GM23248 (cell line): Measurements from ENCODE around the gene GPS1.

Source experiments
- EZH2 ChIP-seq: fragments of 200-600 bp; sonication (generic); IDR thresholded peaks from 2 replicates; pipeline ENCODE4 v1.6.1; 2018; ENCODE audit warnings: antibody characterized with exemption, mild to moderate bottlenecking; ENCODE audit not compliant: insufficient read depth, poor library complexity, severe bottlenecking
- EZH2phosphoT487 ChIP-seq: fragments of 200-600 bp; sonication (generic); IDR thresholded peaks from 2 replicates; pipeline ENCODE4 v1.6.1; 2018; ENCODE audit warnings: antibody characterized with exemption, moderate library complexity, mild to moderate bottlenecking, low read depth; ENCODE audit not compliant: insufficient read depth

- no peak for TF ChIP-seq EZH2
- TF ChIP-seq EZH2phosphoT487: no peak
These were observed 29.8 kb upstream of the GPS1 start for GRCh38 chr17:82021900-82022309.
